Heart right ventricle (tissue), 16 donors: ENCODE data around the gene APBB3. TPM values are rescaled to one million over a fixed set of nuclear protein-coding genes. Genes with fewer than 3 reads are reported as not detected.
A peak's percentile ranks its signal among the peaks of the same experiment; 100 is the strongest.
"Not testable (repeated sequence)": the region's sequence is repeated elsewhere in the genome, so short reads cannot be mapped to it uniquely, and the experiment has no call there.

Source experiments
- ATAC-seq, 8 donors: fragments of 200-7000 bp; cut with Tn5 transposase; one replicate each; pipeline ENCODE4 v1.9.1; 2020; ENCODE audit warnings: mild to moderate bottlenecking in 8 of 8, moderate library complexity in 8 of 8, moderate number of reproducible peaks in 1 of 8
- DNase-seq, 2 donors: peaks; one replicate each; pipeline ENCODE4 v3.0.0-alpha.2; 2020
- H3K27ac ChIP-seq, 10 donors: fragments of 200-600 bp; sonication (generic) in 2 of 10; one replicate each; pipeline versions ENCODE4 v1.5.0 to v1.8.0; 2020 to 2022; ENCODE audit warnings: mild to moderate bottlenecking in 3 of 10
- H3K27me3 ChIP-seq, 7 donors: fragments of 200-600 bp; one replicate each; pipeline ENCODE4 v1.8.0; 2021 to 2022; ENCODE audit warnings: mild to moderate bottlenecking in 2 of 7
- H3K36me3 ChIP-seq, 9 donors: fragments of 200-600 bp; sonication (generic) in 1 of 9; one replicate each; pipeline versions ENCODE4 v1.5.0 to v1.8.0; 2020 to 2022; ENCODE audit warnings: mild to moderate bottlenecking in 2 of 9
- H3K4me1 ChIP-seq, 9 donors: fragments of 200-600 bp; sonication (generic) in 1 of 9; one replicate each; pipeline versions ENCODE4 v1.5.0 to v1.8.0; 2020 to 2022; ENCODE audit warnings: mild to moderate bottlenecking in 4 of 9
- H3K4me3 ChIP-seq, 10 donors: fragments of 200-600 bp; sonication (generic) in 2 of 10; one replicate each; pipeline versions ENCODE4 v1.5.0 to v1.8.0; 2020 to 2022; ENCODE audit warnings: mild to moderate bottlenecking in 7 of 10, moderate library complexity in 2 of 10
- H3K9me3 ChIP-seq, 11 donors: fragments of 200-600 bp in 10 of 11; sonication (generic) in 2 of 11; one replicate each; pipeline versions ENCODE4 v1.5.0 to v1.8.0; 2013 to 2022; ENCODE audit warnings: mild to moderate bottlenecking in 2 of 11, control low read depth in 1 of 11, moderate library complexity in 1 of 11
- WGBS, 2 donors: extraction: QIAGEN DNeasy Blood & Tissue Kit; methylation state at CpG; one replicate each; pipeline ENCODE4 v1.1.7; 2013; ENCODE audit warnings: inconsistent platforms in 1 of 2; 5-methylcytosine and 5-hydroxymethylcytosine counted together
- intact Hi-C, 10 donors: fragments of 100-400 bp; cut with DNase I; formaldehyde crosslinking; loops; one replicate each; pipeline versions ENCODE4 v1.11.1 to v1.14.2; 2022
- polyA plus RNA-seq, 2 donors: library from polyadenylated mRNA; stranded (reverse); fragments of 200-250 nt; gene quantifications; one replicate each; pipeline ENCODE4 v1.2.3, GENCODE V29; 2013
- total RNA-seq, 10 donors: library from RNA; stranded (reverse); fragmentation: NEBNext Ultra II Directional in 3 of 10; extraction: Animal tissue kit (Norgen Biotek cat#: 25700) in 3 of 10; gene quantifications; one replicate each; pipeline versions ENCODE4 v1.2.1 to v1.2.4, GENCODE V29; 2021 to 2023
- TF ChIP-seq, protein P1 (sequence below), 9 donors: fragments of 200-600 bp; sonication (generic) in 2 of 9; IDR thresholded peaks; one replicate each; pipeline versions ENCODE4 v1.5.0 to v1.8.0; 2021 to 2022; ENCODE audit warnings: antibody characterized with exemption in 9 of 9, mild to moderate bottlenecking in 5 of 9, moderate library complexity in 1 of 9
- donor health status: Arrhythmogenic right ventricular cardiomyopathy.
- donor health status: ischemic (EF 13 %, LVEDD 7.1; RV severe dilation, severe dysfunction).
- donor health status: healthy with polysubstance abuse.
- donor health status: DM: no; HTN: yes; CAD: no.
- donor health status: DM: no; HTN: no; CAD: no.
- donor health status: ischemic (EF 25% LVEDD 6.9; RV normal size, moderate dysfunction).
- donor health status: ischemic (EF 25% LVEDD 5.7; RV mildly dilated, moderate dysfunction).
- donor health status: healthy.
- donor health status: DM: yes; HTN: yes; CAD: no.
- donor health status: Ischemic cardiomyopathy.
- donor health status: ischemic (EF 35%, LVEDD 5.7; RV mildly dilated, moderate dysfunction).
- donor health status: nonischemic (EF 11% LVEDD 7.7; RV severe dilation, severe dysfunction).
- donor health status: DM: yes; HTN: yes; CAD: no.
- donor health status: PGD.
- donor health status: ischemic (EF 29% LVEDD 5.4; RV normal size, mild dysfunction).
- donor health status: nonischemic (EF 23%, LVEDD 6.1; RV moderate dilation, normal function).

The APBB3 gene
- total and polyA plus RNA-seq, 12 donors = 6.9 to 31.3 (median 13.3) TPM

DNA sequence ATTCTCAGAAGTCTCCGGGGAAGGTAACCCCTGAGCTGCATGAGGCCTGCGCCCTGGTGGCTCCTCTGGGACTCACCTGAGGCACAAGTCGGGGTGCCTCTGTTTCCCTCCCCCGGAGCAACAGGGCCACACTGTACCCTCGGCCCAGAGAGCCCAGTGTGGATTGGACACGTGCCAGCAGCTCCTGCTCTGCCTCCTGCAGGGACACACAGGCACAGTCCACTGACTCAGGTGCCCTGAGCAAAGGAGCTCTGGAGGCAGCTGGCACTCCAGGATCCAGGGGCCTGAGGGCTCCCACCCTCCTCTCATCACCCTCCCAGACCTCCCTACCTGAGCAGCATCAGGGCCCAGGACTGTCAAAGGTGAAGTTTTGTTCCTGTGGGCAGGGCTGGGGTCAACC is 29.8 kb upstream of the APBB3 start:
- no peak for DNase-seq
- WGBS, 2 donors = 76 to 78% methylated on average over 6 of the region's 6 CpGs
- TF ChIP-seq, protein P1, sequence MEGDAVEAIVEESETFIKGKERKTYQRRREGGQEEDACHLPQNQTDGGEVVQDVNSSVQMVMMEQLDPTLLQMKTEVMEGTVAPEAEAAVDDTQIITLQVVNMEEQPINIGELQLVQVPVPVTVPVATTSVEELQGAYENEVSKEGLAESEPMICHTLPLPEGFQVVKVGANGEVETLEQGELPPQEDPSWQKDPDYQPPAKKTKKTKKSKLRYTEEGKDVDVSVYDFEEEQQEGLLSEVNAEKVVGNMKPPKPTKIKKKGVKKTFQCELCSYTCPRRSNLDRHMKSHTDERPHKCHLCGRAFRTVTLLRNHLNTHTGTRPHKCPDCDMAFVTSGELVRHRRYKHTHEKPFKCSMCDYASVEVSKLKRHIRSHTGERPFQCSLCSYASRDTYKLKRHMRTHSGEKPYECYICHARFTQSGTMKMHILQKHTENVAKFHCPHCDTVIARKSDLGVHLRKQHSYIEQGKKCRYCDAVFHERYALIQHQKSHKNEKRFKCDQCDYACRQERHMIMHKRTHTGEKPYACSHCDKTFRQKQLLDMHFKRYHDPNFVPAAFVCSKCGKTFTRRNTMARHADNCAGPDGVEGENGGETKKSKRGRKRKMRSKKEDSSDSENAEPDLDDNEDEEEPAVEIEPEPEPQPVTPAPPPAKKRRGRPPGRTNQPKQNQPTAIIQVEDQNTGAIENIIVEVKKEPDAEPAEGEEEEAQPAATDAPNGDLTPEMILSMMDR (IDR thresholded peaks at IDR 0.05) = no peak

DNA sequence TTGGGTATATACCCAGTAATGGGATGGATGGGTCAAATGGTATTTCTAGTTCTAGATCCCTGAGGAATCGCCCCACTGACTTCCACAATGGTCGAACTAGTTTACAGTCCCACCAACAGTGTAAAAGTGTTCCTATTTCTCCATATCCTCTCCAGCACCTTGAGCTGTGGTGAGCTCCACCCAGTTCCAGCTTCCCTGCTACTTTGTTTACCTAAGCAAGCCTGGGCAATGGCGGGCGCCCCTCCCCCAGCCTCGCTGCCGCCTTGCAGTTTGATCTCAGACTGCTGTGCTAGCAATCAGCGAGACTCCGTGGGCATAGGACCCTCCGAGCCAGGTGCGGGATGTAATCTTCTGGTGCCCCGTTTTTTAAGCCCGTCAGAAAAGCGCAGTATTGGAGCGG is 28.7 kb upstream of the APBB3 start:
- Histone ChIP-seq H3K4me1 (peaks cover 0 to 64% (median 22%) of the 10 kb centered on the region in 9 donors), H3K4me3 (peak overlapping the region in 3 of 10 donors; percentile 13 to 25 (median 14))
- H3K9me3 ChIP-seq, H3K36me3 ChIP-seq, intact Hi-C loops, H3K27ac ChIP-seq, H3K27me3 ChIP-seq, ATAC-seq, DNase-seq: not testable (repeated sequence)
- whole genome bisulfite sequencing, 2 donors = 35 to 53% methylated on average over 11 to 13 of the region's 14 CpGs

More for the DNA sequence above, 29.8 kb upstream of the APBB3 start:
- no peaks in the 10 kb centered on the region for H3K27me3 ChIP-seq
- H3K9me3 ChIP-seq = no peaks in the 10 kb centered on the region
- ATAC-seq = peak in 1 of 8 donors; percentile 24
- H3K4me1 ChIP-seq = peaks cover 0 to 53% (median 16%) of the 10 kb centered on the region in 9 donors
- intact Hi-C loops = no loop called here
- no peak overlapping the region for H3K4me3 ChIP-seq
- peak overlapping the region in 2 of 10 donors; percentile 74 to 85 for H3K27ac ChIP-seq
- H3K36me3 ChIP-seq = no peaks in the 10 kb centered on the region

GRCh38 chr5:140591747-140592372 is 27.5 kb upstream of the APBB3 start:
- TF ChIP-seq, protein P1 (IDR thresholded peaks at IDR 0.05) = no peak
- no peak for DNase-seq
- no peaks in the 10 kb centered on the region for H3K36me3 ChIP-seq
- 78 to 86% methylated on average over 5 of the region's 5 CpGs for WGBS, 2 donors
- peak overlapping the region in 1 of 10 donors; percentile 41 for H3K4me3 ChIP-seq
- ATAC-seq = peak in 2 of 8 donors; percentile 28 to 30
- no peaks in the 10 kb centered on the region for H3K9me3 ChIP-seq
- intact Hi-C loops = no loop called here
- H3K4me1 ChIP-seq = peaks cover 0 to 66% (median 22%) of the 10 kb centered on the region in 9 donors
- no peaks in the 10 kb centered on the region for H3K27me3 ChIP-seq
- peak overlapping the region in 3 of 10 donors; percentile 15 to 86 (median 35) for H3K27ac ChIP-seq

DNA sequence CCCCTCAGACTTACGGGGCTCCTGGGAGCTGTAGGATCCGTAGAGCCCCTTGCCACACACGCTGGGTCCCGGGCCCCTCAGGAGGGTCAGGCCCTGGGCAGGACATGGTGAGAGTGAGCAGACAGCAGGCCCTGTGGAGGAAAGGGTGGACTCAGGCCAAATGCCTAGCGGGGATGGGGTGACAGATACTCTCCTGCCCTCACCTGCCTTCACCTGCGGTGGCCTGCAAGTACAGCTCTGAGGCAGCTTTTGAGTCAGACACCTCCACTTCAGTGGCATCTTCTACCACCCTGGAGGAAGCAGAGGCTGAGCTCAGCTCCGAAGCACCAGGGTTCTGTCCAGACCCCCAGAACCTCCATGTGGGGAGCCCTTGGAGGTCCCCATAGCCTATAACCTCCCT is 26.5 kb upstream of the APBB3 start:
- no peak for ATAC-seq
- peak overlapping the region in 1 of 10 donors; percentile 86 for H3K27ac ChIP-seq
- H3K9me3 ChIP-seq = no peaks in the 10 kb centered on the region
- peaks cover 0 to 56% (median 15%) of the 10 kb centered on the region in 9 donors for H3K4me1 ChIP-seq
- no peaks in the 10 kb centered on the region for H3K27me3 ChIP-seq
- H3K4me3 ChIP-seq = peak overlapping the region in 1 of 10 donors; percentile 41
- no peaks in the 10 kb centered on the region for H3K36me3 ChIP-seq
- intact Hi-C loops = no loop called here
- TF ChIP-seq, protein P1 (IDR thresholded peaks at IDR 0.05) = no peak
- DNase-seq = no peak
- 93% methylated on average over 7 of the region's 7 CpGs for WGBS, 2 donors
